ENCODE data around the gene RNF207.

Gene RNF207

DNA sequence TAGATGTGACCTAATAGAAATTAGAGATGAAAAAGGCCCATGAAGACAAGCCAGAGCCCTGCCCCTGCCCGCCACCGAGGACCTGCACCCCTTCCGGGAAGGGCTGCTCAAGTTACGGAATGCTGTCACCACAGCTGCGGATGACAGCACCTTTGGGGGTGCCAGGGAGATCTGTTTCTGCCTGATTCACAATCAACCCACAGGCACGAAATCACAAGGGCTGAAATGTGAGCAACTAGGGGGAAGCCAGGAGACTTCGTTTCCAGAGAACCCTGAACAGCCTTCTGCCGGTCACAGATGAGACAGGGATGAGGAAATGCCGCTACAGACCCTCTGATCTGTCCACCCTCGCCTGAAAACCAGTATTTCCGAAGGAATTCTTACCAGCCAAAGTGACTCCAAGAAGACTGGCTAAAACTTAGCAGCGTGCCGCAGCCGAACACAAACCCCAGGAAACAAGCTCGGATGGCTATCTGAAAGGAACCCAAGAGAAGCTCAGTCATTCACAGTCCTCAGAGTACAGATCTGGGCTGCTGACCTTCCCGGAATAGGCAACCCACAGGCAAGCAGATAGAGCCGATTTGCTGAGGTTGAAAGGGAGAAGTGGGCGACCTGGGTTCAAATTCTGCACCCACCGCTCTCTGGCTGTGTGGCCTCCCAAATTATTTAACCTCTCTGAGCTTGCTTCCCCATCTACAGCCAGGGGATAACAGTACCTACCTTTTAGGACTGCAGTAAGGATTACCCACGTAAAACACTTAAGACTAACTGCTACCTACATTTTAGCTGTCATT, 28.8 kb downstream of the RNF207 start:
- DNase-seq: no peak

DNA sequence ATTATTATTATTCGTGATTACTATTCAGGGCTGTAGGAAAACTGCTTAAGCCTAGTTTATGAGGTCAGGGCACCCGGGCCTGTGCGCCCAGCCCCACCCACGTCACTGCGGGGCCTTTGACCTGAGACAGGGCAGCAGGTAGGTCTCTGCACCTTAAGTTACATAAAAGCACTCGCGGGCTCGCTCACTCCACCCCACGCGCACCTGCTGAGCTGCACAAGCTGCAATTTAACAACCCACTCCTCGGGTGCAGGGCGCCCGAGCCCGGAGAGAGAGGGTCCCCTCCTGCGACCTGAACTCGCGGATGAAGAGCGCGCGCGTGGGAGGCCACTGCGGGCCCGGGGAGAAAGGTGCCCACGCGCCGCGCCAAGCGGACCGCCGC, 29.4 kb downstream of the RNF207 start:
- DNase-seq: no peak

DNA sequence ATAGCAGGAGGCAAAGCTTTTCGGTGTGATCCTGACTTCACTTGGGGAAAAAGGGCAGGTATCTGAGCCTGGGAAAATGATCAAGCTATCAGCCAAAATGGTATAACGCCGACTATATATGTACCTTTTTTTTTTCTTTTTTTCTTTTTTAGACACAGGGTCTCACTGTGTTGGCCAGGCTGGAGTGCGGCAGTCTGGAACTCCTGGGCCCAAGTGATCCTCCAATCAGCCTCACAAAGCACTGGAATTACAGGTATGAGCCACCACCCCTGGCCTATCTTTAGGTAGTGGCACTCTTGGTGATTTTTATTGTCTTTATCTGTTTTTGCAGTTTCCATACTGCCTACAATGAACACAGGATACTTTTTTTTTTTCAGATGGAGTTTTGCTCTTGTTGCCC, 31.2 kb downstream of the RNF207 start:
- DNase-seq: no peak

DNA sequence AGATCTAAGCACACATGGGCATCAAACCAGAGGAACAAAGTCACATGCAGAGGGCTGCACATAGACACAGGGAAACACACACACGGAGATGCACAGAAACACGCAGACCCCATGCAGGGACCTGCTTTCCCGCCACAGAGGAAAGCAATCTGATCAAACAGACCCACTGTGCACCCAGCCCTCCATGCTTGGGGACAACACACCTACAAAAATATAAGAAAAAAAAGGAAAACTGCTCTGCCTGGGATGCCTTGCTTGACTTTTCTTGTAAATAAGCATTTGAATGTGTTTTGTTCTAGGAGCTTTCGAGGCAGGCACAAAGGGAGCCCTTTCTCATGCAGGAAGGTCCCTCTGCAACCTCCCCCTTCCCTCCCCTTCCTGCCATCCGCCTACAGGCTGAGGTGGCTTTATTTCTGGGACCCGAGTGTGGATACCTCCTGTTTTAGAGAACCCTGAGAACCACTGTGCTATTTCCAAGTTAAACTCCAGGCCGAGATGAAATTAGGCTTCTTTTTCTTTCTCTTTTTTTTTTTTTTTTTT, 33.4 kb downstream of the RNF207 start:
- DNase-seq: no peak

DNA sequence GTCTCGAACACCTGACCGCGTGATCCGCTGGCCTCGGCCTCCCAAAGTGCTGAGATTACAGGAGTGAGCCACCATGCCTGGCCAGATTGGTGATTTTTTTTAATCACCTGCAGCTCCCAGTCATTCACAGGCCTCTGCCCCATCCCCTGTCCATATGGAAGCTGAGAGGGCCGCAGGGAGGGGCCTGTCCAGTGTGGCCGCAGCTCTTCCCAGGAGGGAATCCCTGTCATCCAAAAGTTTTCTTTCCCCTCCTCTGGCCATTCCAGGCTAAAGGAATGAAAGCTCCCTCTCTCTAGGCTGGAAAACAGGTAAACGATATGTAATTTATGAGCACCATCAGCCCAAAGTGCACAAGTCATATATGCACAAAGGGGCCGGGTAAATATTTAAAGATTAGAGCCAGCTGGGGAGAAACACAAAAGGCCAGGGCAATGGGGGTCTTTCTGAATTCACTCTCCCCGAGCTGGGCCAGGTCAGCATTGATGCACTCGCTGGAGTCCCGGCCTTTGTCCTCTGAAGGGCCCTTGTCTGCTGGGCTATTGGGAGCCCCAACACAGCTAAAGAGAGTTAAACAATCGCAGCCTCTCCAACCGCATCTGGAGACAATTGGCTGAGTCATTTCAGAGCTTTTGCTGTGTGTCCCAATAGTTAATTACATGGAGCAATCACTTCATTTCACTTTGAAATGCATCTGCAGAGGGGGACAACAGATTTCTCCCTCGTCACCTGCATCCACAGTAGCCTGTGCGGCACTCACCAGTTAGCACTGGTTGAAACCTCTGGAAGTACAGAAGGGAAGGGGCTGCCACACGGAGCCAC, 34.2 kb downstream of the RNF207 start:
- no peak for DNase-seq

DNA sequence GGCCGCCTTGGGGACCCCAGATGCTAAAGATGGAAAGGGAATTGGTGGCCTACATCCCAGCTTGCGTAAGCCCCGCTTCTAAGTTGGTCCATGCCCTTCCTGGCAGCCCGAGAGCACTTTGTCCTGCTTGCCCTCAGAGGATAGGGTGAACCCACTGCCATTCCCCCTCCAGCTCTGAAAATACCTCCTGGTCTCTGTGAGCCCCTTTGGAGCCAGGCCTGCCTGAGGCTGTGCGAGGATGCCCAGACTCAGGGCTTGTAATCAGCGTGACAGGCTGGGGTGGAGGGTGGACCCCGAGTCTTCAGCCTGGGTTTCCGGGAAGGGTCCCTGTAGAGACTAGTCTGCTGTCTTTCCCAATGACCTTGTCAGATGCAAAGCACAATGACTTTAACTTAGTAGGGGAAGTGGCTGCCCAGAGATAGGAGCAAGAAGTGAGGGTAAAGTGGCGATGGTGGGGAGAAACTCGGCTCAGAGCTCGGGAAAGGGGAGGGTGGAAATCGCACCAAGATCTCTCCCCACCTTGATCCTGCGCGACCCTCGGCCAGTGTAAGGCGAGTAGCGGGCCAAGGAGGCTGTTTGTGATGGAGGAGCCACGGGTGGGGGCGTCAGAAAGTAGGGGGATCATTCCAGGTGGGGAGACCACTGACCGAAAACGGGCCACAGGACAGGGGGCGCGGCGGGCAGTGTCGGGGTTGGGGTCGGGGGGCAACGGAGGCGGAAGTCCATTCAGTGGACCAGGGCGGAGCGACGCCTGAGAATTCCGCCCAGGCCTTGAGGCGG, 35.4 kb downstream of the RNF207 start:
- DNase-seq: no peak

DNA sequence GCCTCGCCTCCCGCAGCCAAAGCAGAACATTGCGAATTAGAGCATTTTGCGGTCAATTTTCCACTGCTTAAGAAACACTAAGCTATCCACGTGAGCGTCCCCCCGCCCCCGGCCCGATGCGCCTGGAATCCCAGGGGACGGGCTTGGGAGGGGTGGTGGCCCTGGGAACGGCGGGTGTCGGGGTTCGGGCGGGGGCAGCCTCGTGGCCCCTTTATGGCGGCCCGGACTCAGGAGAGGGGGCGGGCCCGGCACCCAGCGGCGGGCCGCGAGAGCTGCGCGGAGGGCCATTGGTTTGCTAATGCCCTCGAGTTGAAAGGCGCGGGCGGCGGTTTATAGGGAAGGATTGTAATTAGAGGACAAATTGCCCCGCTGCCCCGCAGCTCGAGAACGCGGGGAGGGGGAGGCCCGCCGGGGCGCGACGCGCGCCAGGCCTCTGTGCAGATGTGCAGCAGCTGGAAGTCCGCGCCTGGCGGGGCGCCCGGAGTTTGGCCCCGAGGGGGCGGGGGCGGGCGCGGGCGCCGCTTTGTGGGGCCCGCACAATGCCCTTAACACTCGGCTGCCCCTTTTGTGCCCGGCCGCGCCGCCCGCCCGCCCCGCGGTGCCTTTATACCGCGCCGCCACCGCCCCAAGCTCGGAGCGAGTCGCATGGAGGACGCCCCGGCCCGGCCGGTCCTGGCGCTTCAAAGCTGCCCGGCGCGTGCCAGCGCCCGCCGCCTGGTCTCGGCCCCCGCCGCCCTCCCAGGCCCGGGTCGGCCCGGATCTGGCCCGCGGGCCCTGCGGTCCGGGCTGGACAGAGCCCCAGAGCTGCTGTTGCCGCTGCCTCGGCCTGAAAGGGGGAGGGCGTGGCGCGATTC, 36.2 kb downstream of the RNF207 start:
- no peak for DNase-seq

DNA sequence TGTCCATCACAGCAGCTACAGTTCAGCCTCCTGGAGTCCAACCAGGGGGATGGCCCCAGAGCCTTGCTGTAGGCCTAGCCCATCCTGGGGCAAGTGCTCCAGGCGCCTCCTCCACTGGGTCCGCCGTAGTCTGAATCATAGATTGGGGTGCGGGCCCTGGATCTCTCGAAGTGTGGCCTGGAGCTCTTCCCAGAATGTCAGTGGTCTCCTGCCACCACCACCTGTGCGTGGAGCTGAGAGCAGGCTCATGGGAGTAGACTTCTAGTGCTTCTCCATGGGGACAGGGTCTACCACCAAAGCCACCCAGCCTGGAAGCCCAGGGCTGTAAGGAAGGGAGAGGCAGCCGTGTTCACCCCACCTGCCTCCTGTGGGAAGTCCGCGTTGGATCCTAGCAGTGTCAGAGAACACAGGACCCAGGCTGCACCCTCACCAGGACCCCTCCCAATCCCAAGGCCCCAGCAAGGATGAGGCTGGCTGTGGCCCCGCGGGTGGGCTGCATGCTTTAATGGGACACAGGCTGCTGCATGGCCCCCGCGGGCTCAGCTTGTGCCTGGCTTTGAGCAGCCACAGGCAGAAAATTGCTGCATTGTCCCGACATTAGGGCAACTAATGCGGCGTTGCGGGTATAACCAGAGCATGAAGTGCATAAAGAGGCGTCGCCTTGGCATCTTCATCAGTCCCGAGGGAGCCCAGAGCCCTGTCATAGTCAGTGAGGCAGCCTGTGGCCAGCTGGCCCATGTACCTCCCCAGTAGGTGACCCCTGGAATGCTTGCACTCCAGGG, 37.3 kb downstream of the RNF207 start:
- DNase-seq: no peak

DNA sequence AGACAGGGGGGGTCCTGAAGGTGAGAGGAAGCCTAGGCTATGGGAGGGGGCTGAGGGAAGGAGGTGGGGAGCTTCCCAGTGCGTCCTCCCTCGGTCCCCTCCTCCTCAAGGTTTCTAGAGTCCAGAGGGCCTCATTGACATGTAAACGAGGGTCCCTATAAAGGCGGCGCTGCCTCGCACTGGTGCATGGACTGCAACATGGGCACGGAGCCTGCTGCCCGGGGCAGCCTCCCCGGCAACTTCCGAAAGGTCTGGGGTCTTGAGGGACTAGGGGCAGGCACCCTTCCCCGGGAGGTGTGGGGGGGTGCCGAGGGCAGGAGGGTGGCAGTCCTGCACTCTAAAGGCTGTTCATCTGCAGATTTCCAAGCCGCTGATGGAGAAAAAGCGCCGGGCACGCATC, 38.1 kb downstream of the RNF207 start, which contains the start of gene HES3:
TSS of gene HES3 (plus strand) at position 187 of the 400 bp plus-strand sequence. CDS start at position 374, 187 bp downstream.
- no peak for DNase-seq

DNA sequence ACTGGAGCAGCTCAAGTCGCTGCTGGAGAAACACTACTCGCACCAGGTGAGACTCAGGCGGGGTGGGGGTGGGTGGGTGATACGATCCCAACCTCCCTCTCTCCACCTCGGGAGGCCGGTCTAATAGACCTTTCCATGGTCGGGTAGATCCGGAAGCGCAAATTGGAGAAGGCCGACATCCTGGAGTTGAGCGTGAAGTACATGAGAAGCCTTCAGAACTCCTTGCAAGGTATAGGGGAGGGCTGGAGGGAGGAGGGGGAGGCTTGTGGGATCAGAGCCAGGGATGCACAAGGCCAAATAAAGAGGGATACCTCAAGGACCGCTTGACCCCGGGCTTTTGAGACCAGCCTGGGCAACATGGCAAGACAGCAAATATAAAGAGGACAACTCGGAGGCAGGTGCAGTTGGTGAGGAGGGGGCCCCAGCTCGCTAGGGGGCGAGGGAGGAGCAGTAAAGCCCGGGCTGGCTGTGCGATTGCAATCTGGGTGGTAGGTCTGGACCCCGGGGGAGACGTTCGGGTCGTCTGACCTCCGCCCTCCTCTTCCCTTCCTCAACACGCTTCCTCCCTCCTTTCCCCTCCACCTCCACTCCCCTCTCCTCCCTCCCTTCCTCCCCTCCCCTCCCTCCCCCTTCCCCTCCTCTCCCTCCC, 38.6 kb downstream of the RNF207 start:
- no peak for DNase-seq

DNA sequence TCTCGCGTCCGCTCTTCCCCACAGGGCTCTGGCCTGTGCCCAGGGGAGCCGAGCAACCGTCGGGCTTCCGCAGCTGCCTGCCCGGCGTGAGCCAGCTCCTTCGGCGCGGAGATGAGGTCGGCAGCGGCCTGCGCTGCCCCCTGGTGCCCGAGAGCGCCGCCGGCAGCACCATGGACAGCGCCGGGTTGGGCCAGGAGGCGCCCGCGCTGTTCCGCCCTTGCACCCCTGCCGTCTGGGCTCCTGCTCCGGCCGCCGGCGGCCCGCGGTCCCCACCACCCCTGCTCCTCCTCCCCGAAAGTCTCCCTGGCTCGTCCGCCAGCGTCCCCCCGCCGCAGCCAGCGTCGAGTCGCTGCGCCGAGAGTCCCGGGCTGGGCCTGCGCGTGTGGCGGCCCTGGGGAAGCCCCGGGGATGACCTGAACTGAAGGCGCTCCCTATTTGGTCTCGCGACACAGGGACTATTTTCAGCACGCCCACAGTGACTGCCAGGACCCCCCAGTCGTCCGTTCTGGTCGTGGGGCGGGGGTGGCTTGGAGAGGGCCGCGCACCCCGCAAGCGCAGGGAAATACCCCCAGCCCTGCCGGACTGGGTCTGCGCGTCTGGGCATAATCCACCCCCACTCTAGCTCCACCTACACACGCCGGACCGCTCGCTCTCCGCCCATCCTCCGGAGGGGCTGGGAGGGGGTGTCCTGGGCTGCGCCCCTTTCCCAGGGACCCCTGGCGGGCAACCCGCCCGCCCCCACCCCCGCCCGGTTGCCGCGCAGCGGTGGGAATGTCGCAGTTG, 39.4 kb downstream of the RNF207 start:
- peak; percentile 82 for DNase-seq

DNA sequence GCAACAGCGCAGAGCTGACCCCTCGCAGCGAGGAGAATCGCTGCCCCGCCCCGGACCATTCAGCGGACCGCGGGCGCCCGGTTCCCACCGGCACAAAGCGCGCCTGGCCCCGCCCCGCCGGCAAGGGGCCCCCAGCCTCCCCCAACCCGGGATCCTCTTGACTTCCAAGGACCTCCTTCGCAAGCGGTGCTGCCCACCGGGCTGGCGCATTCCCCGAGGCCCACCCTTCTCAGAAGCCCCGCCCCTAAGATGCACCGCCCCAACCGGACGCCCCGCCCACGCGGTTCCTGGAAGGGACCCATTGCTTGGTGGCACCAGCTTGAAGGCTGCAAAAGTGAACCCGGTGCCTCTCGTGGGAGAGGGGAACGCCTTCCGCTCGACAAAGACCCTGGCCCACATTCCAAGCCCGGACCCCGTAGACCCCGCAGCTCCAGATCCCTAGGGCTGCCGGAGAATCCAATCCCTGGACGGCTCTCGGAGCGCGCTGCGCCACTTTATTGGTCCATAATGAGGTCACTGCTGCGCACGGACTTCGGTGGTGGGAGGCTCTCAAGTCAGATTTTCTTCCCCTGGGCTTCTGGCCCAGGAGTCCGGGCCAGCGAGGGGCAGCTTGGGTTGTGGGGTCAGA, 40.1 kb downstream of the RNF207 start:
- DNase-seq: peak; percentile 50

DNA sequence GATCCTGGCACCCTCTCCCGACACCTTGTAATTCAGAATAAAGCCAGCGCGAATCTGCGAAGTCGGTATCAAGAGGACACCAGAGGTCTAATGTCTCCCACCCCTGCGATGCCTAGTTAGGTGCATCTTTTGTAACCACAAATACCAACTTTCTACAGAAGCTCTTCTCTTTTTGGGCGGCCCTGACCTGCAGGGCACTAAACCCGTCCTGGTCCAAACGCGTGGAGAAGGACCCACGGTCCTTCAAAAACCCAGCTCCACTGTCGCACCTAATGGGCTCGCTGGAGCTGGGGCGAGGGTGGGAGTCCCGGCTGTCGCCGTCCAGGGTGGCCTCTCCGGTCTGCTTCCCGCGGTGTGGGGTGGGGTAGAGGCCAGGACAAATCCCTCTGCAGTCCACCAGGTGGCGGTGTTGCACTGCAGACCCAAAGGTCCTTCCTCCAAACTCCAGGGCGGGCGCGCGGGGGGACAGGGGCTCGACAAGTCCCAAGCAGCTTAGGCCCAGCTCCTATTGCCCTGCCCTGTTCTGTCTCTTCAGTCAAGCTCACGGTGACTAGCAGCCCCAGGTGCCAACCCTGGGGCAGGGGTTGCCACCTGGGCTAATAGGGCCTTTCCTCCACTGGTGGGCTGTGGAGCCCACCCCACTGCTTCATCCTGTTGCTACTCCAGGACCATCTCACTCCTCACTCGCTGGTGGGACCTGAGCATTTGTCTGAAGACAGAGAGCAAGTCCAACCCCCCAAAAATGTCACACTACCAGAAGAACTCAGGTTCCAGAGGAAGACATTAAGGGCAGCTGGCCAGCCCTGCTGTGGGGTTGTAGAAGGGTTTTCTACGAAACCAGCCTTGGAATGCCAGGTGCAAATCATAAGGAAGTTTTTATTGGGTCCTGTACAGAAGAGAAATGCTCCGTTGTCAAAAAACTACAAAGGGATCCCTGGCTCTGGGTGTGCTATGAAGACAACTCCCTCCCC, 40.9 kb downstream of the RNF207 start:
- DNase-seq: peak; percentile 80

DNA sequence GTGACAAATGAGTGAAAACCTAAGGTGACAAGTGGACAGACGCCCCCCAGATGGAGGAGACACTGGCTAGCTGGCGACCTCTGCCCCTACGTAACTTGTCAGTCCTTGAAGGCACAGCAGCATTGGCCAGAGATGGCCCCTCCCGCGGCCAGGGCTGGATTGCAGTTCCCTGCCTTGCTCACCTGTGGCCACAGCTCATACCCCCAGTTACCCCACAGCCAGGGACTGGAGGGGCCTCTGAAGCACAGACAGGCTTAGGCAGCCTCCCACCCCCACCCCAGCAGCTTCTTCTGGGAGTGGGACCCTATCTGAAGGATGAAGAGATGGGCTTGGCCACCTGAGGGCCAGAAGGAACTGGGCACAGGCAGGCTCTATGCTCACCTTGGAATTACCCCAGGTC, 41.7 kb downstream of the RNF207 start:
- DNase-seq: no peak

DNA sequence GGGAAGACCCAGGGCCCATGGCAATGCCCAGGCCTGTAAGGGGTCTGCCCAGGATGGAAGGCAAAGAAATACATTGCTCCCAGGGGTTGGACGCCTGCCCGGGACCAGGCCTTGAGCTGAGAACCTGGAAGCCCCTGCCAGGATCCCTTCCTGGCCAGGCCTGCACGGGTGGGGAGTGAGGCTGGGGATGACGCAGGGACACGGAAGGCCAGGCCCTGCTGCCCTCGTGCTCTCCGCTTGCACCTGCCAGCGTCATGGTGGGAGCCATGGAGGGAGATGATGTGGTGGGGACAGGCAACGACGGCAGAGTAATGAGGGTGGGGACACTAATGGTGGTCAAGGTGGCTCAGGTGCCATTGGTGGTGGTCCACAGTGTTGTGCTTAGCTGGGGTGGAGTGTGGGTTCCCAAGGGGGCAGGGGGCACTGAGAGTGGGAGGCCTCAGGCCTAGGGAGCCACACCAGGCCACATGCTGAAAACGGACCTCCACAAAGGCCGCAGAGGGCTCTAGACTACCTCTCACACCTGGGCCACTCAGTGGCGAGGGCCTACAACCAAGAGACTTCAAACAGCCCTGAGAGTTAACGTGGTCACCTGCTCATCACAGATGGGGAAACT, 42.4 kb downstream of the RNF207 start:
- DNase-seq: no peak

DNA sequence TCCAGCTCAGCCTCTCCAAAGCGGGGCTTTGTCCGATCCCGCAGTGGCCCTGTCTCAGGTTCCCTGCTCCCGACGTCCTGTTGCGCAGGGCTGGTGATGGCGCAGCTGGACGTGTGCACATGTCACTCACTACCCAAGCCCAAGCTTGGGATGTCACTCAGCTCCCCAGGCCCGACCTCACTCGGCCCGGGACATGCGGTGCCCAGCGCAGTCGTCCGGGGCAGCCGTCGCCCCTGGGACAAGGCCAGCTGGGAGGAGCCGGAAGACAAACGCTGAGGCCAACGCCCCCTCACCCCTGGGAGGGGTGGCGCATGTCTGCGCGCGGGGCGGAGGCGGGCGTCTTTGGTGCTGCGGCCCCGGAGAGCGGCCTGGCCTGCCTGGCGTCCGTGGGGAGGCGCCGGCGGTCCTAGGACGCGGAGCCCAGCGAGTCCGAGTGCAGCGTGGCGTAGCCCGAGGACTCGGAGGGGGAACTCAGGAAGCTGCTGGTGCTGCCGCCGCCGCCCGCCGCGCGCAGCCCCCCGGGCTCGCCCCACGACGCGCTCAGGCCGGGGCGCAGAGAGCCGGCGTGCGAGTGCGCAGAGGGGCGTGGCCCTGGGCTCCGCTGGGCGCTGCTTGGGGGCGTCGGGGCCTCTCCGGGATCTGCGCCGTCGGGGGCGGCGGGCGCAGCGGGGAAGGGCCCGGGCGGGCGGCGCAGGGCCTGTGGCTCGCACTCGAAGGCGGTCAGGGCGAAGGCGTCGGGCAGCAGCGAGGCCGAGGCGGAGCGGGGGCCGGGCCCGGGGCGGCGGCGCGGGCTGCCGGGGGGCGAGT, 43.2 kb downstream of the RNF207 start:
- DNase-seq: no peak

Data from CD4-positive, alpha-beta T cell treated with Interleukin-10 for 1 hour (primary cell).